H9 (cell line): Measurements from ENCODE around the gene HLA-F. TPM values are rescaled to one million over a fixed set of nuclear protein-coding genes. Genes with fewer than 3 reads are reported as not detected.

Experiments used
- DNase-seq: peaks from one replicate; pipeline ENCODE4 v3.0.0-alpha.2; 2017
- H2AFZ ChIP-seq: one replicate; pipeline ENCODE4 v1.6.1; 2013; ENCODE audit warnings: mild to moderate bottlenecking, low read length, control low read depth, moderate library complexity
- H2AK5ac ChIP-seq: 2 replicates; pipeline ENCODE4 v1.6.1; 2013; ENCODE audit warnings: low read length, control low read depth, mixed read lengths; ENCODE audit not compliant: insufficient read length
- H2BK120ac ChIP-seq: one replicate; pipeline ENCODE4 v1.6.1; 2013; ENCODE audit warnings: low read depth, mild to moderate bottlenecking, low read length, control low read depth, inconsistent platforms; ENCODE audit not compliant: poor library complexity, severe bottlenecking
- H2BK12ac ChIP-seq: 2 replicates; pipeline ENCODE4 v1.6.1; 2013; ENCODE audit warnings: low read length, control low read depth, mixed read lengths, low read depth; ENCODE audit not compliant: insufficient read length
- H2BK15ac ChIP-seq: 2 replicates; pipeline ENCODE4 v1.6.1; 2013; ENCODE audit warnings: low read depth, low read length, control low read depth
- H2BK20ac ChIP-seq: one replicate; pipeline ENCODE4 v1.6.1; 2013; ENCODE audit warnings: low read depth, mild to moderate bottlenecking, low read length, control low read depth, inconsistent platforms; ENCODE audit not compliant: poor library complexity, severe bottlenecking
- H2BK5ac ChIP-seq: 2 replicates; pipeline ENCODE4 v1.6.1; 2013; ENCODE audit warnings: low read length, control low read depth, mixed read lengths; ENCODE audit not compliant: insufficient read length
- H3K14ac ChIP-seq: 2 replicates; pipeline ENCODE4 v1.6.1; 2013; ENCODE audit warnings: low read length, control low read depth; ENCODE audit not compliant: insufficient read depth
- H3K18ac ChIP-seq: 2 replicates; pipeline ENCODE4 v1.6.1; 2013; ENCODE audit warnings: low read depth, mild to moderate bottlenecking, mixed read lengths, low read length, control low read depth; ENCODE audit not compliant: insufficient read length
- H3K23ac ChIP-seq: 2 replicates; pipeline ENCODE4 v1.6.1; 2013; ENCODE audit warnings: low read length, control low read depth, mixed read lengths, low read depth; ENCODE audit not compliant: insufficient read length
- H3K23me2 ChIP-seq: 2 replicates; pipeline ENCODE4 v1.6.1; 2013; ENCODE audit warnings: low read depth, mild to moderate bottlenecking, mixed read lengths, low read length, control low read depth; ENCODE audit not compliant: insufficient read length, poor library complexity, severe bottlenecking
- H3K27ac ChIP-seq: 2 replicates; pipeline ENCODE4 v1.5.1; 2013; ENCODE audit warnings: low read length, control low read depth, mixed read lengths, low read depth; ENCODE audit not compliant: insufficient read length
- H3K27me3 ChIP-seq: 2 replicates; pipeline ENCODE4 v1.6.1; 2013; ENCODE audit warnings: low read length, control low read depth, inconsistent platforms; ENCODE audit not compliant: insufficient read depth
- H3K4ac ChIP-seq: 2 replicates; pipeline ENCODE4 v1.6.1; 2013; ENCODE audit warnings: low read depth, mild to moderate bottlenecking, control low read depth, inconsistent platforms, low read length, moderate library complexity
- H3K4me1 ChIP-seq: 2 replicates; pipeline ENCODE4 v1.6.1; 2013; ENCODE audit warnings: low read length, control low read depth, inconsistent platforms; ENCODE audit not compliant: insufficient read depth
- H3K4me2 ChIP-seq: 2 replicates; pipeline ENCODE4 v1.6.1; 2013; ENCODE audit warnings: low read length, control low read depth, mixed read lengths; ENCODE audit not compliant: insufficient read length, insufficient read depth
- H3K56ac ChIP-seq: 2 replicates; pipeline ENCODE4 v1.6.1; 2013; ENCODE audit warnings: low read depth, mild to moderate bottlenecking, mixed read lengths, low read length, control low read depth; ENCODE audit not compliant: insufficient read length
- H3K79me1 ChIP-seq: 2 replicates; pipeline ENCODE4 v1.6.1; 2013; ENCODE audit warnings: low read depth, mild to moderate bottlenecking, moderate library complexity, low read length, control low read depth, inconsistent platforms; ENCODE audit not compliant: insufficient read depth, poor library complexity, severe bottlenecking
- H3K79me2 ChIP-seq: 2 replicates; pipeline ENCODE4 v1.6.1; 2013; ENCODE audit warnings: low read length, control low read depth, inconsistent platforms; ENCODE audit not compliant: insufficient read depth
- H3K9ac ChIP-seq: 2 replicates; pipeline ENCODE4 v1.6.1; 2013; ENCODE audit warnings: low read length, control low read depth, mixed read lengths; ENCODE audit not compliant: insufficient read length; ENCODE audit errors: extremely low read depth
- H3K9me3 ChIP-seq: one replicate; pipeline ENCODE4 v1.6.1; 2013; ENCODE audit warnings: low read depth, low read length, inconsistent platforms; ENCODE audit not compliant: control insufficient read depth
- H3T11ph ChIP-seq: one replicate; pipeline ENCODE4 v1.6.1; 2013; ENCODE audit warnings: mild to moderate bottlenecking, low read length, control low read depth, inconsistent platforms
- H4K20me1 ChIP-seq: one replicate; pipeline ENCODE4 v1.6.1; 2013; ENCODE audit not compliant: control insufficient read depth, insufficient read length, insufficient read depth
- H4K5ac ChIP-seq: 2 replicates; pipeline ENCODE4 v1.6.1; 2013; ENCODE audit warnings: low read depth, mild to moderate bottlenecking, mixed read lengths, low read length, control low read depth; ENCODE audit not compliant: insufficient read length
- H4K8ac ChIP-seq: replicated peaks from 2 replicates; pipeline ENCODE4 v1.6.1; 2013; ENCODE audit warnings: low read length, control low read depth, mixed read lengths, low read depth; ENCODE audit not compliant: insufficient read length
- H4K91ac ChIP-seq: 2 replicates; pipeline ENCODE4 v1.6.1; 2013; ENCODE audit warnings: low read depth, mild to moderate bottlenecking, moderate library complexity, mixed read lengths, low read length, control low read depth; ENCODE audit not compliant: insufficient read length
- H3K27ac Mint-ChIP-seq, 3 experiments: 2 replicates in 2 of 3; 3 replicates in 1 of 3; pipeline ENCODE4 v1.8.0; 2020 to 2021; ENCODE audit warnings: mixed read lengths in 3 of 3, mild to moderate bottlenecking in 1 of 3, moderate library complexity in 1 of 3
- H3K27me3 Mint-ChIP-seq: 2 replicates; pipeline ENCODE4 v1.8.0; 2021; ENCODE audit warnings: low read depth, mild to moderate bottlenecking, moderate library complexity, mixed read lengths
- H3K36me3 Mint-ChIP-seq, 3 experiments: 2 replicates in 2 of 3; 3 replicates in 1 of 3; pipeline ENCODE4 v1.8.0; 2020 to 2021; ENCODE audit warnings: low read depth in 3 of 3, mixed read lengths in 3 of 3; ENCODE audit not compliant: insufficient read depth in 1 of 3
- H3K4me1 Mint-ChIP-seq, 2 experiments: 2 replicates each; pipeline ENCODE4 v1.8.0; 2020; ENCODE audit warnings: mixed read lengths in 2 of 2
- H3K4me3 Mint-ChIP-seq, 2 experiments: 2 replicates in 1 of 2; 3 replicates in 1 of 2; pipeline ENCODE4 v1.8.0; 2020 to 2021; ENCODE audit warnings: mild to moderate bottlenecking in 2 of 2, mixed read lengths in 2 of 2, moderate library complexity in 1 of 2
- H3K9me3 Mint-ChIP-seq, 2 experiments: 2 replicates in 1 of 2; 3 replicates in 1 of 2; pipeline ENCODE4 v1.8.0; 2020; ENCODE audit warnings: mild to moderate bottlenecking in 2 of 2, mixed read lengths in 2 of 2, moderate library complexity in 1 of 2
- WGBS: extraction: QIAGEN DNeasy Blood & Tissue Kit; methylation state at CpG from one replicate; pipeline ENCODE4 v1.1.7; 2013; ENCODE audit warnings: missing lambda C conversion rate, low lambda C conversion rate, mixed read lengths; ENCODE audit not compliant: insufficient read length; ENCODE audit errors: extremely low coverage; 5-methylcytosine and 5-hydroxymethylcytosine counted together
- total RNA-seq: library from RNA; stranded (reverse); gene quantifications from 2 replicates; pipeline ENCODE4 v1.2.1, GENCODE V29; 2021
- TF ChIP-seq, protein P1 (sequence below): fragments of 200-600 bp; sonication (generic); conservative IDR thresholded peaks from 3 replicates; pipeline ENCODE4 v1.8.0; 2021; ENCODE audit warnings: antibody characterized with exemption, mild to moderate bottlenecking

The HLA-F gene
- total RNA-seq, 1 experiment from 2014 or later = 7.4 TPM

GRCh38 chr6:29726001-29726400, 2.8 kb downstream of the HLA-F start:
- Histone ChIP-seq H2BK20ac (no peak overlapping the region), H3K4ac (no peak overlapping the region), H3K79me1 (no peaks in the 10 kb centered on the region), H3K23ac (no peak overlapping the region), H3K9me3 (no peaks in the 10 kb centered on the region), H2BK120ac (no peak overlapping the region), H2AFZ (no peak overlapping the region), H2BK12ac (no peak overlapping the region), H3K18ac (no peak overlapping the region), H2BK5ac (no peak overlapping the region), H4K5ac (no peak overlapping the region), H2BK15ac (no peak overlapping the region), H3K14ac (no peak overlapping the region), H4K20me1 (no peaks in the 10 kb centered on the region), H3K23me2 (peaks cover 4% of the 10 kb centered on the region), H3K4me2 (no peak overlapping the region), H3K27me3 (peaks cover 9% of the 10 kb centered on the region; the same call in 1 of the 2 replicates), H3K9ac (no peak overlapping the region), H3K56ac (no peak overlapping the region), H4K91ac (no peak overlapping the region), H4K8ac (no peak overlapping the region), H3K27ac (no peak overlapping the region), H3K4me1 (no peaks in the 10 kb centered on the region), H2AK5ac (no peak overlapping the region), H3T11ph (no peak overlapping the region), H3K79me2 (no peaks in the 10 kb centered on the region)
- DNase-seq = no peak
- H3K4me3 Mint-ChIP-seq = no peak overlapping the region
- peaks cover 0 to 3% (median 2%) of the 10 kb centered on the region in 3 experiments; a peak in 3 of 7 replicates for H3K36me3 Mint-ChIP-seq
- peaks cover 12% of the 10 kb centered on the region in 2 experiments for H3K4me1 Mint-ChIP-seq
- peaks cover 63% of the 10 kb centered on the region for H3K27me3 Mint-ChIP-seq
- no peaks in the 10 kb centered on the region for H3K9me3 Mint-ChIP-seq
- no peak overlapping the region for H3K27ac Mint-ChIP-seq
- TF ChIP-seq, protein P1, sequence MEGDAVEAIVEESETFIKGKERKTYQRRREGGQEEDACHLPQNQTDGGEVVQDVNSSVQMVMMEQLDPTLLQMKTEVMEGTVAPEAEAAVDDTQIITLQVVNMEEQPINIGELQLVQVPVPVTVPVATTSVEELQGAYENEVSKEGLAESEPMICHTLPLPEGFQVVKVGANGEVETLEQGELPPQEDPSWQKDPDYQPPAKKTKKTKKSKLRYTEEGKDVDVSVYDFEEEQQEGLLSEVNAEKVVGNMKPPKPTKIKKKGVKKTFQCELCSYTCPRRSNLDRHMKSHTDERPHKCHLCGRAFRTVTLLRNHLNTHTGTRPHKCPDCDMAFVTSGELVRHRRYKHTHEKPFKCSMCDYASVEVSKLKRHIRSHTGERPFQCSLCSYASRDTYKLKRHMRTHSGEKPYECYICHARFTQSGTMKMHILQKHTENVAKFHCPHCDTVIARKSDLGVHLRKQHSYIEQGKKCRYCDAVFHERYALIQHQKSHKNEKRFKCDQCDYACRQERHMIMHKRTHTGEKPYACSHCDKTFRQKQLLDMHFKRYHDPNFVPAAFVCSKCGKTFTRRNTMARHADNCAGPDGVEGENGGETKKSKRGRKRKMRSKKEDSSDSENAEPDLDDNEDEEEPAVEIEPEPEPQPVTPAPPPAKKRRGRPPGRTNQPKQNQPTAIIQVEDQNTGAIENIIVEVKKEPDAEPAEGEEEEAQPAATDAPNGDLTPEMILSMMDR = no peak
- no CpG with 5 or more reads among the region's 1 CpG for WGBS
